Measurements from ENCODE around the gene SETD2. TPM values are rescaled to one million over a fixed set of nuclear protein-coding genes. Genes with fewer than 3 reads are reported as not detected.

SETD2 gene
- total RNA-seq, 1 donor from 2014 or later = 21.0 TPM

DNA sequence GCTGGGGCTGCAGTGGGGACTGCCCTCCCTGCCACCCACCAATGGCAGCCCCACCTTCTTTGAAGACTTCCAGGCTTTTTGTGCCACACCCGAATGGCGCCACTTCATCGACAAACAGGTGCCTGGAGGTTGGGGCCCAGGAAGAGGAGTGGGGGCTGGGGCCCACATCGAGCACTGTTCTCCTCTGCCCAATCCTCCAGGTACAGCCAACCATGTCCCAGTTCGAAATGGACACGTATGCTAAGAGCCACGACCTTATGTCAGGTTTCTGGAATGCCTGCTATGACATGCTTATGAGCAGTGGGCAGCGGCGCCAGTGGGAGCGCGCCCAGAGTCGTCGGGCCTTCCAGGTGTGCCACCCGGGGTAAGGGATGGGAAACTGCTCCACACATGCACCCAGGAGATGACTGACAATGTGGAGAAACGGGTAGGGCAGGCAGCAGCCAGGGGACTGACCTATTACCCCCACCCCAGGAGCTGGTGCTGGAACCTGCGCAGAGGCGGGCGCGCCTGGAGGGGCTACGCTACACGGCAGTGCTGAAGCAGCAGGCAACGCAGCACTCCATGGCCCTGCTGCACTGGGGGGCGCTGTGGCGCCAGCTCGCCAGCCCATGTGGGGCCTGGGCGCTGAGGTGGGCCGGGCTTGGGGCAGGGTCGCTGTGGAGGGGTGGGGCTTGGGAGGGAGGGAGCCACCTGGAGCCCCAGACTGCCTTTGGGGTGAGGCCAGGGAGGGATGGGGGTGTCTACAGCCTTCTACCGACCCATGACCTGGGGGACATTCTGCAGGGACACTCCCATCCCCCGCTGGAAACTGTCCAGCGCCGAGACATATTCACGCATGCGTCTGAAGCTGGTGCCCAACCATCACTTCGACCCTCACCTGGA is 161.5 kb downstream of the SETD2 start:
- H3K36me3 ChIP-seq = peaks cover 26 to 67% of the 10 kb centered on the region in 2 donors
- H3K4me3 ChIP-seq = no peak overlapping the region
- DNase-seq (ENCODE audit: low spot score in 2 of 2) = peak in 1 of 2 donors; percentile 5
- TF ChIP-seq, protein P1, sequence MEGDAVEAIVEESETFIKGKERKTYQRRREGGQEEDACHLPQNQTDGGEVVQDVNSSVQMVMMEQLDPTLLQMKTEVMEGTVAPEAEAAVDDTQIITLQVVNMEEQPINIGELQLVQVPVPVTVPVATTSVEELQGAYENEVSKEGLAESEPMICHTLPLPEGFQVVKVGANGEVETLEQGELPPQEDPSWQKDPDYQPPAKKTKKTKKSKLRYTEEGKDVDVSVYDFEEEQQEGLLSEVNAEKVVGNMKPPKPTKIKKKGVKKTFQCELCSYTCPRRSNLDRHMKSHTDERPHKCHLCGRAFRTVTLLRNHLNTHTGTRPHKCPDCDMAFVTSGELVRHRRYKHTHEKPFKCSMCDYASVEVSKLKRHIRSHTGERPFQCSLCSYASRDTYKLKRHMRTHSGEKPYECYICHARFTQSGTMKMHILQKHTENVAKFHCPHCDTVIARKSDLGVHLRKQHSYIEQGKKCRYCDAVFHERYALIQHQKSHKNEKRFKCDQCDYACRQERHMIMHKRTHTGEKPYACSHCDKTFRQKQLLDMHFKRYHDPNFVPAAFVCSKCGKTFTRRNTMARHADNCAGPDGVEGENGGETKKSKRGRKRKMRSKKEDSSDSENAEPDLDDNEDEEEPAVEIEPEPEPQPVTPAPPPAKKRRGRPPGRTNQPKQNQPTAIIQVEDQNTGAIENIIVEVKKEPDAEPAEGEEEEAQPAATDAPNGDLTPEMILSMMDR (IDR thresholded peaks at IDR 0.05) = no peak
- H3K27ac ChIP-seq = no peak overlapping the region
- no peaks in the 10 kb centered on the region for H3K27me3 ChIP-seq
- intact Hi-C loops (cut with DNase I) = no loop called here
- no peaks in the 10 kb centered on the region for H3K4me1 ChIP-seq
- H3K9me3 ChIP-seq = no peaks in the 10 kb centered on the region

DNA sequence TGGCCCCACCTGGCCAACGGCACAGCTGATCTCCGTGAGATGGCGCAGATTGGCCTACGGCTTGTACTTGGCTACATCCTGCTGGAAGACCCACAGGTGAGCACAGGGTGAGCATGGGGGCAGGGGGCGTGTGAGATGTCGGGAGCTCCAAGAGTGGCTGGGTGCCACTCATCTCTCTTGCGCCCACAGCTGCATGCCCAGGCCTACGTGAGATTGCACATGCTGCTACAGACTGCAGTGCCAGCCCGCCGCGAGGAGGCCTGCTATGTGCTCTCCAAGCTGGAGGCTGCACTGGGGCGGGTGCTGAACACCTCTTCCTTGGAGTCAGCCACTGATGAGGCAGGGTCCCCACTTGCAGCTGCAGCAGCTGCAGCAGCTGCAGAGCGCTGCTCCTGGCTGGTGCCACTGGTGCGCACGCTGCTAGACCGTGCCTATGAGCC is 162.2 kb downstream of the SETD2 start:
- Histone ChIP-seq H3K4me3 (no peak overlapping the region), H3K27me3 (no peaks in the 10 kb centered on the region), H3K9me3 (no peaks in the 10 kb centered on the region), H3K27ac (no peak overlapping the region), H3K4me1 (no peaks in the 10 kb centered on the region), H3K36me3 (peaks cover 26 to 67% of the 10 kb centered on the region in 2 donors)
- TF ChIP-seq, protein P1 (IDR thresholded peaks at IDR 0.05) = no peak
- intact Hi-C loops (cut with DNase I) = no loop called here
- no peak for DNase-seq (ENCODE audit: low spot score in 2 of 2)

DNA sequence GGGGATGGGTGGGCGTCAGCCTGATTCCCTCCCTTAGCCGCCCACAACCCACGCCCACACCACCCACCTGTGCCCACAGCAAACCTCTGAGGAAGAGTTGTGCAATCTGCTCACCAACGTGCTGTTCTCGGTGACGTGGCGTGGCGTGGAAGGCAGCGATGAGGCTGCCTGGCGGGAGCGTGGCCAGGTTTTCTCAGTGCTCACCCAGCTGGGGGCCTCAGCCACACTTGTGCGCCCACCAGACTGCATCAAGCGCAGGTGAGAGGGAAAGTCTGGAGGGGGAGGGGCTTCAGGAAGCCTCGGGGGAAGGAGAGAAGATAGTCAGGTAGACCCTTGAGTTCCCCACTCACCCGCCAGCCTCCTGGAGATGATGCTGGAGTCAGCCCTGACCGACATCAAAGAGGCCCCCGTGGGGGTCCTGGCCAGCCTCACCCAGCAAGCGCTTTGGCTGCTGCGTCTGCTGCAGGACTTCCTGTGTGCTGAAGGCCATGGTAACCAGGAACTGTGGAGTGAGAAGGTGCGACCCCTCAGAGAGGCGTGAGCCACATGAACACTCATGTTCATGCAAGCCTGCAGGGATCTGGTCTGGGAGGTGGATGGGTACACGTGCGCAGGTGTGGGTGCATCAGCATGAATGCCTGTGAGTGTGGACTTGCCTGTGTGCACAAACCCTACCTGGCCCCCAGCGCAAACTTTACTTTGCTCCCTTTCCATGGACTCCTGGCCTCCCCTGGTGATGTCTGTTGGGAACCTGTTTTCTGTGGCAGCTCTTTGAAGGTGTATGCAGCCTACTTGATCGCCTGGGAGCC is 162.8 kb downstream of the SETD2 start:
- Histone ChIP-seq H3K27ac (no peak overlapping the region), H3K4me3 (no peak overlapping the region), H3K4me1 (no peaks in the 10 kb centered on the region), H3K36me3 (peaks cover 26 to 64% of the 10 kb centered on the region in 2 donors), H3K9me3 (no peaks in the 10 kb centered on the region), H3K27me3 (no peaks in the 10 kb centered on the region)
- TF ChIP-seq, protein P1 (IDR thresholded peaks at IDR 0.05) = no peak
- peak in 1 of 2 donors; percentile 7 for DNase-seq (ENCODE audit: low spot score in 2 of 2)
- intact Hi-C loops (cut with DNase I) = no loop called here

DNA sequence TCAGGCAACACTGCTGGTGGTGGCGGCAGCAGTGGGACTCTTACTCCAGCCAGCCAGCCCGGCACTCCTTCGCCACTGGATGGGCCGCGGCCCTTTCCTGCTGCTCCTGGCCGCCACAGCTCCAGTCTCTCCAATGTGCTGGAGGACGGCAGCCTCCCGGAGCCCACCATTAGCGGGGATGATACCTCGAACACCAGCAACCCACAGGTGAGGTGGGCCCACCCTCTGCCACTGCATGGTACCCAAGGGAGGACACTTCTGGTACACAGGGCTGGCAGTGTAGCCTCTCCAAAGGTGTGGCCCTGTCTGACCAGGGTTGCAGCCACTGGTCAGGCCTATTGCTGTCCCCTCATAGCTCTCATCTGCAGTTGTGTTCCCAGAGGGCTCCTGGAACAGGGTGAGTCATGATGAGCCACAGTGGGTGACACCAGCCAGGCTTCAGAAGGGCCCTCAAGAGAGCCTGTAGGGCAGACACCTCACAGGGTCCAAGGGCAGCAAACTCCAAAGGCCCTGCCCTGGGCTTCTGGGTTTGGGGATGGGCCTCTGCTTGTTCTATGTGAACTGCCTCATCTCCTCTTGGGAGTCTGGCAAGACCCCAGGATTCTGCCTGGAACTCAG is 163.6 kb downstream of the SETD2 start:
- peaks cover 26 to 57% of the 10 kb centered on the region in 2 donors for H3K36me3 ChIP-seq

More for the DNA sequence above, 163.6 kb downstream of the SETD2 start:
- no peaks in the 10 kb centered on the region for H3K9me3 ChIP-seq
- H3K27me3 ChIP-seq = no peaks in the 10 kb centered on the region
- intact Hi-C loops (cut with DNase I) = no loop called here
- no peaks in the 10 kb centered on the region for H3K4me1 ChIP-seq
- DNase-seq (ENCODE audit: low spot score in 2 of 2) = peak in 1 of 2 donors; percentile 2
- H3K27ac ChIP-seq = no peak overlapping the region
- H3K4me3 ChIP-seq = no peak overlapping the region
- TF ChIP-seq, protein P1 (IDR thresholded peaks at IDR 0.05) = no peak
